GM19193 (cell line): Measurements from ENCODE around the gene BPIFB4.

ENCODE experiments used
- POLR2A ChIP-seq: IDR thresholded peaks from 4 replicates; pipeline ENCODE4 v1.6.1; 2011; ENCODE audit not compliant: insufficient read depth, insufficient read length; ENCODE audit errors: extremely low read depth

The BPIFB4 gene

GRCh38 chr20:33079259-33079658 lies at the start of gene BPIFB4:
TSS of gene BPIFB4 (plus strand) at chr20:33079643. CDS start at chr20:33081527, 1,884 bp downstream.
- no peak for TF ChIP-seq POLR2A

- no peak for TF ChIP-seq POLR2A
Measured at GRCh38 chr20:33030076-33030475, 49.4 kb upstream of the BPIFB4 start.

- TF ChIP-seq POLR2A, result no peak
Measured at GRCh38 chr20:33030569-33030968, 48.9 kb upstream of the BPIFB4 start.

GRCh38 chr20:33031531-33031930 lies 47.9 kb upstream of the BPIFB4 start, which contains the start of gene BPIFB6:
TSS of gene BPIFB6 (plus strand) at chr20:33031648. CDS start at chr20:33031648, 0 bp downstream.
- TF ChIP-seq POLR2A, result no peak

- TF ChIP-seq POLR2A, result no peak
Measured at GRCh38 chr20:33032555-33032954, 46.9 kb upstream of the BPIFB4 start.

- TF ChIP-seq POLR2A, result no peak
Measured at GRCh38 chr20:33033381-33033780, 46.1 kb upstream of the BPIFB4 start.

GRCh38 chr20:33034115-33034514 lies 45.3 kb upstream of the BPIFB4 start:
- no peak for TF ChIP-seq POLR2A

- no peak for TF ChIP-seq POLR2A
Measured at GRCh38 chr20:33034901-33035492, 44.4 kb upstream of the BPIFB4 start.

GRCh38 chr20:33037456-33037855 lies 42.0 kb upstream of the BPIFB4 start:
- TF ChIP-seq POLR2A, result no peak

GRCh38 chr20:33038243-33038642 lies 41.2 kb upstream of the BPIFB4 start:
- TF ChIP-seq POLR2A, result no peak

- no peak for TF ChIP-seq POLR2A
Measured at GRCh38 chr20:33042430-33042829, 37.0 kb upstream of the BPIFB4 start.

GRCh38 chr20:33042983-33043730 lies 36.3 kb upstream of the BPIFB4 start:
- TF ChIP-seq POLR2A, result no peak

- TF ChIP-seq POLR2A, result no peak
Measured at GRCh38 chr20:33043731-33044181, 35.7 kb upstream of the BPIFB4 start.

GRCh38 chr20:33046412-33046811 lies 33.0 kb upstream of the BPIFB4 start:
- no peak for TF ChIP-seq POLR2A

- no peak for TF ChIP-seq POLR2A
Measured at GRCh38 chr20:33051333-33051732, 28.1 kb upstream of the BPIFB4 start.
